K562 (cell line): ENCODE results near the gene FMO5. TPM values are rescaled to one million over a fixed set of nuclear protein-coding genes. Genes with fewer than 3 reads are reported as not detected.

Experiments used
- ADNP ChIP-seq: fragments of 200-800 bp; sonication (Bioruptor generic); IDR thresholded peaks from 2 replicates; pipeline ENCODE4 v1.6.1; 2016; ENCODE audit warnings: missing genetic modification characterization, missing compliant biosample characterization
- ARID2 ChIP-seq: fragments of 450-650 bp; IDR thresholded peaks from 2 replicates; pipeline ENCODE4 v1.6.1; 2017; ENCODE audit warnings: antibody characterized with exemption, mild to moderate bottlenecking
- ATF7 ChIP-seq: fragments of 450-650 bp; IDR thresholded peaks from 2 replicates; pipeline ENCODE4 v1.7.1; 2014; ENCODE audit warnings: mild to moderate bottlenecking, moderate library complexity
- CREM ChIP-seq: IDR thresholded peaks from 2 replicates; pipeline ENCODE4 v1.6.1; 2014; ENCODE audit warnings: antibody characterized with exemption, low read depth
- EP300 ChIP-seq: IDR thresholded peaks from 2 replicates; pipeline ENCODE4 v1.6.1; 2012; ENCODE audit warnings: low read length, improper control_type of control experiment
- FOSL1 ChIP-seq: fragments of 200-800 bp; sonication (Bioruptor generic); conservative IDR thresholded peaks from 2 replicates; pipeline ENCODE4 v1.6.1; 2016; ENCODE audit warnings: missing genetic modification characterization, missing compliant biosample characterization
- FOXJ2 ChIP-seq: fragments of 200-800 bp; sonication (Bioruptor generic); IDR thresholded peaks from 2 replicates; pipeline ENCODE4 v1.6.1; 2016; ENCODE audit warnings: missing genetic modification characterization, missing compliant biosample characterization
- KDM4B ChIP-seq, 2 experiments: fragments of 450-650 bp in 1 of 2; sonication (generic) in 1 of 2; IDR thresholded peaks; 2 replicates each; pipeline ENCODE4 v1.6.1; 2016 to 2017; ENCODE audit warnings: borderline replicate concordance in 2 of 2, antibody characterized with exemption in 1 of 2, low read depth in 1 of 2, mild to moderate bottlenecking in 1 of 2
- KLF1 ChIP-seq: fragments of 450-650 bp; IDR thresholded peaks from 2 replicates; pipeline ENCODE4 v1.6.1; 2016; ENCODE audit warnings: missing genetic modification characterization, missing compliant biosample characterization
- MEF2A ChIP-seq: IDR thresholded peaks from 2 replicates; pipeline ENCODE4 v1.6.1; 2011; ENCODE audit warnings: low read depth, mild to moderate bottlenecking, low read length, moderate library complexity; ENCODE audit not compliant: control insufficient read depth
- NR1H2 ChIP-seq: sonication (generic); formaldehyde crosslinking; IDR thresholded peaks from 2 replicates; pipeline ENCODE4 v1.4.0; 2020; ENCODE audit warnings: mild to moderate bottlenecking, missing genetic modification reagents
- NRF1 ChIP-seq, 2 experiments: fragments of 450-650 bp; IDR thresholded peaks in 1 of 2; conservative IDR thresholded peaks in 1 of 2; 2 replicates each; pipeline ENCODE4 v1.6.1; 2014; ENCODE audit warnings: mild to moderate bottlenecking in 2 of 2
- POLR3A ChIP-seq: IDR thresholded peaks from 2 replicates; pipeline ENCODE4 v1.6.1; 2011; ENCODE audit warnings: borderline replicate concordance, mild to moderate bottlenecking, moderate library complexity; ENCODE audit not compliant: insufficient read length, insufficient read depth; ENCODE audit errors: extremely low read depth
- RBBP5 ChIP-seq: fragments of 200-600 bp; sonication (generic); IDR thresholded peaks from 2 replicates; pipeline ENCODE4 v1.6.1; 2012; ENCODE audit warnings: borderline replicate concordance, mild to moderate bottlenecking, low read length, control low read depth, inconsistent platforms; ENCODE audit not compliant: insufficient read depth, poor library complexity, severe bottlenecking
- RBM34 ChIP-seq: fragments of 200-400 bp; formaldehyde crosslinking; IDR thresholded peaks from 2 replicates; pipeline ENCODE4 v1.6.1; 2018; ENCODE audit warnings: low read length, borderline replicate concordance; ENCODE audit not compliant: insufficient read depth
- RCOR1 ChIP-seq, 2 experiments: IDR thresholded peaks; 2 replicates each; pipeline ENCODE4 v1.6.1; 2012; ENCODE audit warnings: low read depth in 2 of 2, low read length in 2 of 2, borderline replicate concordance in 1 of 2, improper control_type of control experiment in 1 of 2
- U2AF1 ChIP-seq: fragments of 200-400 bp; formaldehyde crosslinking; optimal IDR thresholded peaks from 2 replicates; pipeline ENCODE3; 2017; ENCODE audit warnings: mild to moderate bottlenecking, low read depth, low read length, moderate library complexity
- ZNF124 ChIP-seq: sonication (generic); formaldehyde crosslinking; IDR thresholded peaks from 2 replicates; pipeline ENCODE4 v1.8.1; 2022; ENCODE audit warnings: missing genetic modification reagents
- ZNF24 ChIP-seq: fragments of 450-650 bp; IDR thresholded peaks from 2 replicates; pipeline ENCODE4 v1.6.1; 2016
- ZNF778 ChIP-seq: fragments of 450-650 bp; formaldehyde crosslinking; IDR thresholded peaks from 2 replicates; pipeline ENCODE4 v1.4.0; 2020; ENCODE audit warnings: mild to moderate bottlenecking, moderate library complexity
- ZNF79 ChIP-seq: fragments of 250-450 bp; sonication (Bioruptor Pico); IDR thresholded peaks from 2 replicates; pipeline ENCODE4 v1.4.0; 2020; ENCODE audit warnings: low read depth, mild to moderate bottlenecking, moderate library complexity
- polyA plus RNA-seq, 8 experiments: library from polyadenylated mRNA; depleted of rRNA in 4 of 8; stranded (reverse) in 5 of 8; unstranded in 3 of 8; fragments of >200 nt; fragmentation: Nextera tagmentation in 2 of 8; fragmentation: Illumina TruSeq in 1 of 8; extraction: Ambion mirVana in 2 of 8; extraction: Trizol in 1 of 8; gene quantifications; 2 replicates each; pipeline versions ENCODE4 v1.2.1 to v1.2.3, GENCODE V29; 2011 to 2014; ENCODE audit warnings: inconsistent platforms in 1 of 8, missing spikeins in 1 of 8
- total RNA-seq, 7 experiments: library from RNA; depleted of rRNA in 6 of 7; stranded (reverse); fragments of >200 nt in 6 of 7; fragmentation: Illumina TruSeq in 2 of 7; extraction: Trizol in 2 of 7; gene quantifications; 2 replicates each; pipeline versions ENCODE4 v1.2.1 to v1.2.3, GENCODE V29; 2011 to 2021; ENCODE audit warnings: low replicate concordance in 1 of 7
- TF ChIP-seq, protein P1 (sequence below): fragments of 250-450 bp; sonication (Bioruptor Pico); IDR thresholded peaks from 2 replicates; pipeline ENCODE4 v1.5.0; 2020; ENCODE audit warnings: mild to moderate bottlenecking, borderline replicate concordance
- TF ChIP-seq, protein P2 (sequence below): fragments of 250-450 bp; sonication (Bioruptor Pico); IDR thresholded peaks from 2 replicates; pipeline ENCODE4 v1.8.0; 2022; ENCODE audit warnings: inconsistent platforms

The FMO5 gene
- total and polyA plus RNA-seq, 9 of the 15 experiments (the other 6 are each of a cell fraction or from before 2014, with no cell fraction given), result 0.11 to 0.69 (median 0.19) TPM; not detected in 1

DNA sequence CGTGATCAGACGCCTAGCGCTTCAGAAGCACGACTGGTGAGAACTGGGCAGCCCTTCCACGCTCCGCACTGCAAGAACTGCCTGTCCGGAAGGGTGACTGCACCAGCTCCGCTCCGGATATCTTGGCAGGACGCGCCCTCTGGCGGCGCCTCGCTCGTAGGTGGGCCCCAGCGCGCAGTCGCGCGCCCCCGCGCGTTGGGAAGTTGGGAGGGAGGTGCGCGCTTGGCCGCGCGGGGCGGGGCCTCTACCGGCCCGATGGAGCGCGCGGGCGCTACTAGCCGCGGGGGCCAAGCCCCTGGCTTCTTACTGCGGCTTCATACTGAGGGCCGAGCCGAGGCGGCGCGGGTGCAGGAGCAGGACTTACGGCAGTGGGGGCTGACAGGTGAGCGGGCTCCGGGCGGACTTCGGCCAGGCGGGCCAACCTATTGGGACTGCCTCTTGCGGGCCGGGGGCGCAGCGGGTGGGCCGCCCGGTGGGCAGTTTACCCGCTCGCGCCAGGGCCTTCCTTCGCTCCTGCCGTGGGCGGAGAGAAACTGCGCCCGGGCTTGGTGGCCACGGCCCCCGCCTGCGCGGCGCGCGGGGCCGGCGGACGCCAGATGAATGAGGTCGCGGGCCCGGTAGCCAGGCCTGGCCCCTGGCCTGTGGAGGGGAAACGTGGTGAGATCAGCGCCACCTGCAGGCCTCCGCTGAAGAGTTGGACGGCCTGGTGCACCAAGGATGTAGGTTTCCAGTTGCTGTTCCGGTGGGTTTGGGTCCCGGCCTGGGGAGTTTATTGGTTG is 17.5 kb upstream of the FMO5 start, which contains the start of gene CHD1L (continued):
- TF ChIP-seq POLR3A, result no peak
- TF ChIP-seq ZNF24, result 0 out of 2 replicates have a peak, but pooled peaks have one; percentile 30
- TF ChIP-seq ZNF79 (CRISPR knock-in tag), result no peak
- TF ChIP-seq FOSL1 (tag), result peak; percentile 56
- TF ChIP-seq, protein P1, sequence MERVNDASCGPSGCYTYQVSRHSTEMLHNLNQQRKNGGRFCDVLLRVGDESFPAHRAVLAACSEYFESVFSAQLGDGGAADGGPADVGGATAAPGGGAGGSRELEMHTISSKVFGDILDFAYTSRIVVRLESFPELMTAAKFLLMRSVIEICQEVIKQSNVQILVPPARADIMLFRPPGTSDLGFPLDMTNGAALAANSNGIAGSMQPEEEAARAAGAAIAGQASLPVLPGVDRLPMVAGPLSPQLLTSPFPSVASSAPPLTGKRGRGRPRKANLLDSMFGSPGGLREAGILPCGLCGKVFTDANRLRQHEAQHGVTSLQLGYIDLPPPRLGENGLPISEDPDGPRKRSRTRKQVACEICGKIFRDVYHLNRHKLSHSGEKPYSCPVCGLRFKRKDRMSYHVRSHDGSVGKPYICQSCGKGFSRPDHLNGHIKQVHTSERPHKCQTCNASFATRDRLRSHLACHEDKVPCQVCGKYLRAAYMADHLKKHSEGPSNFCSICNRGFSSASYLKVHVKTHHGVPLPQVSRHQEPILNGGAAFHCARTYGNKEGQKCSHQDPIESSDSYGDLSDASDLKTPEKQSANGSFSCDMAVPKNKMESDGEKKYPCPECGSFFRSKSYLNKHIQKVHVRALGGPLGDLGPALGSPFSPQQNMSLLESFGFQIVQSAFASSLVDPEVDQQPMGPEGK (CRISPR knock-in tag), result no peak
- TF ChIP-seq CREM, result peak; percentile 82
- TF ChIP-seq RBM34, result 0 out of 2 replicates have a peak, but pooled peaks have one; percentile 64
- 0 out of 2 replicates have a peak, but pooled peaks have one; percentile 34 for TF ChIP-seq ZNF124 (CRISPR knock-in tag)
- TF ChIP-seq, protein P2, sequence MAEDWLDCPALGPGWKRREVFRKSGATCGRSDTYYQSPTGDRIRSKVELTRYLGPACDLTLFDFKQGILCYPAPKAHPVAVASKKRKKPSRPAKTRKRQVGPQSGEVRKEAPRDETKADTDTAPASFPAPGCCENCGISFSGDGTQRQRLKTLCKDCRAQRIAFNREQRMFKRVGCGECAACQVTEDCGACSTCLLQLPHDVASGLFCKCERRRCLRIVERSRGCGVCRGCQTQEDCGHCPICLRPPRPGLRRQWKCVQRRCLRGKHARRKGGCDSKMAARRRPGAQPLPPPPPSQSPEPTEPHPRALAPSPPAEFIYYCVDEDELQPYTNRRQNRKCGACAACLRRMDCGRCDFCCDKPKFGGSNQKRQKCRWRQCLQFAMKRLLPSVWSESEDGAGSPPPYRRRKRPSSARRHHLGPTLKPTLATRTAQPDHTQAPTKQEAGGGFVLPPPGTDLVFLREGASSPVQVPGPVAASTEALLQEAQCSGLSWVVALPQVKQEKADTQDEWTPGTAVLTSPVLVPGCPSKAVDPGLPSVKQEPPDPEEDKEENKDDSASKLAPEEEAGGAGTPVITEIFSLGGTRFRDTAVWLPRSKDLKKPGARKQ (CRISPR knock-in tag), result no peak
- TF ChIP-seq RCOR1 (IDR thresholded peaks at IDR 0.05; ENCODE audit: borderline replicate concordance in 1 of 2, low read depth in 2 of 2, low read length in 2 of 2), result peak in 1 of 2 experiments; percentile 77; a peak in 2 of 4 replicates
- no peak; the same call in 1 of the 2 replicates for TF ChIP-seq KLF1 (tag)
- TF ChIP-seq NRF1 (conservative IDR thresholded peaks at IDR 0.05 in 1 of 2, IDR thresholded peaks at IDR 0.05 in 1 of 2), result peak; percentile 87 to 89
- no peak for TF ChIP-seq ZNF778
- no peak for TF ChIP-seq MEF2A
- peak; percentile 65; the same call in 1 of the 2 replicates for TF ChIP-seq FOXJ2 (tag)
- TF ChIP-seq ARID2, result peak; percentile 83
- peak; percentile 66; the same call in 1 of the 2 replicates for TF ChIP-seq ATF7
- TF ChIP-seq EP300, result peak; percentile 10; the same call in 1 of the 2 replicates
- peak; percentile 89 for TF ChIP-seq RBBP5
- TF ChIP-seq U2AF1, result peak; percentile 83
- TF ChIP-seq KDM4B (IDR thresholded peaks at IDR 0.05; ENCODE audit: borderline replicate concordance in 2 of 2, low read depth in 1 of 2), result peak in 1 of 2 experiments; percentile 36; a peak in 2 of 4 replicates
- no peak for TF ChIP-seq NR1H2 (CRISPR knock-in tag)
- no peak for TF ChIP-seq ADNP
